Right forelimb (tissue), 1 donor: Measurements from ENCODE around the gene SLC25A1.

Experiments
- DNase-seq: peaks from one replicate; pipeline ENCODE4 v3.0.0-alpha.2; 2018

The SLC25A1 gene

GRCh38 chr22:19134874-19135273, 43.7 kb downstream of the SLC25A1 start:
- DNase-seq: no peak

- no peak for DNase-seq
These were observed 44.2 kb downstream of the SLC25A1 start for GRCh38 chr22:19134176-19134831.

- no peak for DNase-seq
These were observed 45.0 kb downstream of the SLC25A1 start for GRCh38 chr22:19133561-19133960.

- DNase-seq: no peak
These were observed 45.7 kb downstream of the SLC25A1 start for GRCh38 chr22:19132693-19133400.

GRCh38 chr22:19132153-19132552, 46.4 kb downstream of the SLC25A1 start:
- DNase-seq: no peak

GRCh38 chr22:19131685-19132015, 46.9 kb downstream of the SLC25A1 start:
- DNase-seq: no peak

- no peak for DNase-seq
These were observed 47.4 kb downstream of the SLC25A1 start, which contains the start of gene TSSK2 for GRCh38 chr22:19130959-19131684. Gene TSSK2 (plus strand): TSS chr22:19131308. CDS start chr22:19131400, 92 bp downstream.

GRCh38 chr22:19129871-19130270, 48.7 kb downstream of the SLC25A1 start:
- no peak for DNase-seq

GRCh38 chr22:19128946-19129727, 49.4 kb downstream of the SLC25A1 start:
- no peak for DNase-seq

- DNase-seq: no peak
These were observed 50.5 kb downstream of the SLC25A1 start for GRCh38 chr22:19128009-19128401.

- DNase-seq: no peak
These were observed 51.1 kb downstream of the SLC25A1 start for GRCh38 chr22:19127329-19128008.

GRCh38 chr22:19126309-19127273, 51.9 kb downstream of the SLC25A1 start:
- no peak for DNase-seq
